ENCODE measurements around the gene ADD3. TPM values are rescaled to one million over a fixed set of nuclear protein-coding genes. Genes with fewer than 3 reads are reported as not detected.
"Not testable (repeated sequence)": the region's sequence is repeated elsewhere in the genome, so short reads cannot be mapped to it uniquely, and the experiment has no call there.

ADD3 gene
- total RNA-seq, 3 donors from 2014 or later (not counting 1 experiment from before 2014, with no cell fraction given) = 341 to 437 (median 344) TPM

DNA sequence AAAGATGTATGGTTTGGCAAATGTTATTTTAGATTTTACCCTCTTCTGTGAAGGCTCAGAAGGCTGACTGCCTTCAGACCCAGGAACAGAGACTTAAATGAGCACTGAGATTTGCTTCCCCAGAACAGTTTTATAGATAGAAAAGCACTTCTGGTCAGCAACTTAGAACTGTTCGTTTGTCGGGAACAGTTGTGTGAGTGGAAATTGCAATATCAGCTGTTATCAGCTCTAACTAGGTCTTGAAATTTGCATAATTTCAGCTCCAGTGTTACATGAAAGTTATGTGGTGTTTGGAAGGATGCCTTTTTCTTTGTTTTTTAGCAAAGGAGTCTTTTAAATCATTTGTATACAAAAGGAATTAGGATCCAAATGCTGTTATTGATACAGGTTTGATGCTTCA is 115.8 kb downstream of the ADD3 start:
- TF ChIP-seq, protein P1, sequence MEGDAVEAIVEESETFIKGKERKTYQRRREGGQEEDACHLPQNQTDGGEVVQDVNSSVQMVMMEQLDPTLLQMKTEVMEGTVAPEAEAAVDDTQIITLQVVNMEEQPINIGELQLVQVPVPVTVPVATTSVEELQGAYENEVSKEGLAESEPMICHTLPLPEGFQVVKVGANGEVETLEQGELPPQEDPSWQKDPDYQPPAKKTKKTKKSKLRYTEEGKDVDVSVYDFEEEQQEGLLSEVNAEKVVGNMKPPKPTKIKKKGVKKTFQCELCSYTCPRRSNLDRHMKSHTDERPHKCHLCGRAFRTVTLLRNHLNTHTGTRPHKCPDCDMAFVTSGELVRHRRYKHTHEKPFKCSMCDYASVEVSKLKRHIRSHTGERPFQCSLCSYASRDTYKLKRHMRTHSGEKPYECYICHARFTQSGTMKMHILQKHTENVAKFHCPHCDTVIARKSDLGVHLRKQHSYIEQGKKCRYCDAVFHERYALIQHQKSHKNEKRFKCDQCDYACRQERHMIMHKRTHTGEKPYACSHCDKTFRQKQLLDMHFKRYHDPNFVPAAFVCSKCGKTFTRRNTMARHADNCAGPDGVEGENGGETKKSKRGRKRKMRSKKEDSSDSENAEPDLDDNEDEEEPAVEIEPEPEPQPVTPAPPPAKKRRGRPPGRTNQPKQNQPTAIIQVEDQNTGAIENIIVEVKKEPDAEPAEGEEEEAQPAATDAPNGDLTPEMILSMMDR (IDR thresholded peaks at IDR 0.05) = no peak
- Mint-ChIP-seq H3K4me3 (no peak overlapping the region), H3K4me1 (peaks cover 7 to 13% of the 10 kb centered on the region in 2 donors), H3K27ac (peak overlapping the region in 1 of 2 donors; percentile 23), H3K9me3 (no peaks in the 10 kb centered on the region), H3K27me3 (ENCODE audit: low read depth in 2 of 2) (no peaks in the 10 kb centered on the region), H3K36me3 (peaks cover 56% of the 10 kb centered on the region)
- ATAC-seq = no peak
- peaks cover 75% of the 10 kb centered on the region for H3K36me3 ChIP-seq (ENCODE audit: control insufficient read depth, insufficient read depth, low read length)
- H3K4me1 ChIP-seq (ENCODE audit: control insufficient read depth, insufficient read depth, low read length) = no peaks in the 10 kb centered on the region
- no peak overlapping the region for H3K27ac ChIP-seq (ENCODE audit: low read length)
- intact Hi-C loops (cut with micrococcal nuclease) = no loop called here
- no peak overlapping the region for H3K4me3 ChIP-seq (ENCODE audit: low read length)
- no peak for DNase-seq
- no peaks in the 10 kb centered on the region for H3K9me3 ChIP-seq (ENCODE audit: control insufficient read depth, insufficient read depth, low read length)
- WGBS (ENCODE audit: insufficient coverage) = 91% methylated on average over 2 of the region's 2 CpGs
- H3K27me3 ChIP-seq (ENCODE audit: control insufficient read depth, insufficient read depth, low read length) = no peaks in the 10 kb centered on the region

DNA sequence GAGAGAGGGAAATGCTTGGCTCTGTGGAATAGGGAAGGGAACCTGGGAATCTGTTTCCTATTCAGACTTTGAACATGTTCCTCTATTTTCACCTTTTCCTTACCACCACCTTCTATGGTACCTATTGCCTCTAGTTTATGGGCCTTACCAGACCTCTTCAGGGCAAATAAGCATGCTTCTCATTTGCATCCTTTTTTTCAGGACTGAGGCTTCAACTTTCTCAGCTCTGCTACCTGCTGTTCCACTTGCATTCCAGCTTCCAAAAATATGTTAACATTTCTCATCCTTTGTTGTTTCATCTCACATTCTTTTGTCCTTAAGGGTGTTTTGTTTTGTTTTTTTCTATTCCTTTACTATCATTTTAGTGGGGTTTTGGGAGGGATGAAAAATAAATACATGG is 121.7 kb downstream of the ADD3 start:
- H3K36me3 ChIP-seq (ENCODE audit: control insufficient read depth, insufficient read depth, low read length) = peaks cover 82% of the 10 kb centered on the region
- no peak for ATAC-seq
- no peaks in the 10 kb centered on the region for H3K27me3 Mint-ChIP-seq (ENCODE audit: low read depth in 2 of 2)
- H3K4me1 Mint-ChIP-seq = peaks cover 0 to 6% of the 10 kb centered on the region in 2 donors
- H3K4me3 Mint-ChIP-seq = no peak overlapping the region
- H3K36me3 Mint-ChIP-seq = peaks cover 53% of the 10 kb centered on the region
- H3K27me3 ChIP-seq (ENCODE audit: control insufficient read depth, insufficient read depth, low read length) = no peaks in the 10 kb centered on the region
- H3K27ac Mint-ChIP-seq = peak overlapping the region in 1 of 2 donors; percentile 41
- H3K4me1 ChIP-seq (ENCODE audit: control insufficient read depth, insufficient read depth, low read length) = no peaks in the 10 kb centered on the region
- no peaks in the 10 kb centered on the region for H3K9me3 Mint-ChIP-seq
- H3K9me3 ChIP-seq (ENCODE audit: control insufficient read depth, insufficient read depth, low read length) = no peaks in the 10 kb centered on the region
- TF ChIP-seq, protein P1 (IDR thresholded peaks at IDR 0.05) = no peak
- intact Hi-C loops (cut with micrococcal nuclease) = no loop called here
- no peak overlapping the region for H3K27ac ChIP-seq (ENCODE audit: low read length)
- DNase-seq = no peak
- H3K4me3 ChIP-seq (ENCODE audit: low read length) = no peak overlapping the region

DNA sequence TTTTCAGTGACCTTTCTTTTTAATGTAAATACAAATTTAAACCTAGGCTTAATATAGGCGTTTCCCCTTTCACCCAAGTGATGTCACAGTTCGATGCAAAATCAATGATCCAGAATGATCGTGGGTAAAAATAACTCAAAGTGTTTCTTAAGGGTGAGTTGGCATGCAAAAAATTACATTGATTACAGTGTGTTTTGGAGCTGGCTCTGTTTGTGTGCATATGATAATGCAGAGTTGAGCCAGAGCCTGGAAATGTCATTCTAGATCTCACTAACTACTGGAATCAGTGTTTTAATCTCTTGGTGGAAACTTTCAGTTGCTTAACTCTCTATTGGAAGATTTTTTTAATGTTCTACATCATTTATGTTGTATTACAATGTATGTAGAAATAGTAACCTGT is 127.1 kb downstream of the ADD3 start:
- no peak overlapping the region for H3K27ac ChIP-seq (ENCODE audit: low read length)
- Mint-ChIP-seq H3K27me3 (ENCODE audit: low read depth in 2 of 2) (no peaks in the 10 kb centered on the region), H3K4me3 (no peak overlapping the region), H3K4me1 (peaks cover 13 to 19% of the 10 kb centered on the region in 2 donors), H3K36me3 (peaks cover 19% of the 10 kb centered on the region), H3K9me3 (no peaks in the 10 kb centered on the region), H3K27ac (no peak overlapping the region)
- no peaks in the 10 kb centered on the region for H3K4me1 ChIP-seq (ENCODE audit: control insufficient read depth, insufficient read depth, low read length)
- no peak overlapping the region for H3K4me3 ChIP-seq (ENCODE audit: low read length)
- DNase-seq = no peak
- no peaks in the 10 kb centered on the region for H3K27me3 ChIP-seq (ENCODE audit: control insufficient read depth, insufficient read depth, low read length)
- no peaks in the 10 kb centered on the region for H3K9me3 ChIP-seq (ENCODE audit: control insufficient read depth, insufficient read depth, low read length)
- 76% methylated on average over 3 of the region's 3 CpGs for WGBS (ENCODE audit: insufficient coverage)
- intact Hi-C loops (cut with micrococcal nuclease) = loop anchor here (5.0 kb wide), 4 partner anchors 72 to 432 kb away; partner anchors contain the start of genes MXI1 and SMC3
- TF ChIP-seq, protein P1 (IDR thresholded peaks at IDR 0.05) = no peak
- peaks cover 49% of the 10 kb centered on the region for H3K36me3 ChIP-seq (ENCODE audit: control insufficient read depth, insufficient read depth, low read length)
- ATAC-seq = no peak

DNA sequence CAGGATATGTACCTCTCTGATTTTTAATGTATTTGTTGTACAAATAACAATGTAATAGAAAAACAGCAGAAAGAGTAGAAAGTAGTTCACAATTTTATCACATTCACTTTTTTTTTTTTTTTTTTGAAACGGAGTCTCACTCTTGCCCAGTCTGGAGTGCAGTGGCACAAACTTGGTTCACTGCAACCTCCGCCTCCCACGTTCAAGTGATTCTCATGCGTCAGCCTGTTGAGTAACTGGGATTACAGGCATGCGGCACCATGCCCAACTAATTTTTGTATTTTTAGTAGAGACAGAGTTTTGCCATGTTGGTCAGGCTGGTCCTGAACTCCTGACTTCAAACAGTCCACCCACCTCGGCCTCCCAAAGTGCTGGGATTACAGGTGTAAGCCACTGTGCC is 128.1 kb downstream of the ADD3 start:
- intact Hi-C loops (cut with micrococcal nuclease) = loop anchor here (2.0 to 5.0 kb wide), 5 partner anchors 71 to 431 kb away; partner anchors contain the start of genes MXI1 and SMC3
- not testable (repeated sequence) for DNase-seq; H3K9me3 ChIP-seq (ENCODE audit: control insufficient read depth, insufficient read depth, low read length); H3K27ac ChIP-seq (ENCODE audit: low read length); H3K27me3 ChIP-seq (ENCODE audit: control insufficient read depth, insufficient read depth, low read length); H3K27ac Mint-ChIP-seq; H3K4me3 ChIP-seq (ENCODE audit: low read length); H3K4me1 ChIP-seq (ENCODE audit: control insufficient read depth, insufficient read depth, low read length); ATAC-seq; H3K9me3 Mint-ChIP-seq; H3K4me3 Mint-ChIP-seq; H3K27me3 Mint-ChIP-seq (ENCODE audit: low read depth in 2 of 2)
- WGBS (ENCODE audit: insufficient coverage) = 94% methylated on average over 6 of the region's 6 CpGs
- peaks cover 41% of the 10 kb centered on the region for H3K36me3 ChIP-seq (ENCODE audit: control insufficient read depth, insufficient read depth, low read length)
- H3K36me3 Mint-ChIP-seq = peaks cover 19% of the 10 kb centered on the region
- peaks cover 13 to 19% of the 10 kb centered on the region in 2 donors for H3K4me1 Mint-ChIP-seq

Data from natural killer cell (primary cell).